Measurements from ENCODE around the gene ATP5PD.

Gene ATP5PD

GRCh38 chr17:75051941-75052340 lies 5.2 kb upstream of the ATP5PD start:
- no peak overlapping the region for H4K91ac ChIP-seq (ENCODE audit: low read depth, low read length)
- H3K27ac ChIP-seq (ENCODE audit: low read depth, low read length): no peak overlapping the region
- H2BK12ac ChIP-seq (ENCODE audit: low read length): no peak overlapping the region
- H4K8ac ChIP-seq (ENCODE audit: low read depth, low read length): no peak overlapping the region
- H3K4me3 ChIP-seq (ENCODE audit: low read depth, low read length): no peak overlapping the region
- no peak overlapping the region for H2BK5ac ChIP-seq (ENCODE audit: low read depth, low read length, poor library complexity)
- no peak overlapping the region for H3K4ac ChIP-seq (ENCODE audit: low read depth, low read length)
- no peak overlapping the region for H2BK120ac ChIP-seq (ENCODE audit: insufficient read depth, low read length, poor library complexity)
- no peak overlapping the region for H3K18ac ChIP-seq (ENCODE audit: low read length)
- no peak overlapping the region for H2AK5ac ChIP-seq (ENCODE audit: low read length)
- peaks cover 4% of the 10 kb centered on the region for H3K79me1 ChIP-seq (ENCODE audit: low read length)
- peaks cover 27 to 29% of the 10 kb centered on the region in 2 experiments for H3K36me3 ChIP-seq (ENCODE audit: control insufficient read depth in 1 of 2, insufficient read depth in 2 of 2, low read length in 2 of 2)
- peaks cover 0 to 5% of the 10 kb centered on the region in 2 experiments for H3K4me1 ChIP-seq (ENCODE audit: control insufficient read depth in 1 of 2, insufficient read depth in 2 of 2, low read length in 2 of 2)
- no peaks in the 10 kb centered on the region for H3K27me3 ChIP-seq (ENCODE audit: insufficient read depth, low read length)
- no peak overlapping the region for H2AFZ ChIP-seq (ENCODE audit: insufficient read depth, low read length, poor library complexity)
- no peak overlapping the region for H3K14ac ChIP-seq (ENCODE audit: low read length)
- DNase-seq: no peak
- no peak overlapping the region for H3K4me2 ChIP-seq (ENCODE audit: low read length)
- H3K9me3 ChIP-seq (ENCODE audit: insufficient read depth, low read depth, low read length): peaks cover 4% of the 10 kb centered on the region
- no peak overlapping the region for H3K9ac ChIP-seq (ENCODE audit: low read length)
- peaks cover 7% of the 10 kb centered on the region for H3K79me2 ChIP-seq (ENCODE audit: control insufficient read depth, insufficient read depth, low read length, poor library complexity)
- H4K12ac ChIP-seq (ENCODE audit: low read depth, low read length): no peak overlapping the region
- no CpG with 5 or more reads among the region's 2 CpGs for WGBS (ENCODE audit: extremely low coverage, insufficient coverage, insufficient read length)
- H3K23ac ChIP-seq (ENCODE audit: low read length): no peak overlapping the region

GRCh38 chr17:75049706-75050105 lies 2.9 kb upstream of the ATP5PD start:
- no peak overlapping the region for H3K4me3 ChIP-seq (ENCODE audit: low read depth, low read length)
- peaks cover 8% of the 10 kb centered on the region for H3K79me1 ChIP-seq (ENCODE audit: low read length)
- no peak overlapping the region for H3K18ac ChIP-seq (ENCODE audit: low read length)
- no peak overlapping the region for H2AFZ ChIP-seq (ENCODE audit: insufficient read depth, low read length, poor library complexity)
- H3K4ac ChIP-seq (ENCODE audit: low read depth, low read length): no peak overlapping the region
- peaks cover 2 to 7% of the 10 kb centered on the region in 2 experiments for H3K4me1 ChIP-seq (ENCODE audit: control insufficient read depth in 1 of 2, insufficient read depth in 2 of 2, low read length in 2 of 2)
- H3K36me3 ChIP-seq (ENCODE audit: control insufficient read depth in 1 of 2, insufficient read depth in 2 of 2, low read length in 2 of 2): peaks cover 18 to 25% of the 10 kb centered on the region in 2 experiments
- no peak overlapping the region for H2BK5ac ChIP-seq (ENCODE audit: low read depth, low read length, poor library complexity)
- no peak overlapping the region for H4K12ac ChIP-seq (ENCODE audit: low read depth, low read length)
- no peak overlapping the region for H2BK120ac ChIP-seq (ENCODE audit: insufficient read depth, low read length, poor library complexity)
- no peak overlapping the region for H3K23ac ChIP-seq (ENCODE audit: low read length)
- no peak overlapping the region for H3K27ac ChIP-seq (ENCODE audit: low read depth, low read length)
- H2BK12ac ChIP-seq (ENCODE audit: low read length): no peak overlapping the region
- no peak overlapping the region for H4K8ac ChIP-seq (ENCODE audit: low read depth, low read length)
- H3K14ac ChIP-seq (ENCODE audit: low read length): no peak overlapping the region
- no peak overlapping the region for H3K4me2 ChIP-seq (ENCODE audit: low read length)
- H4K91ac ChIP-seq (ENCODE audit: low read depth, low read length): no peak overlapping the region
- no peak overlapping the region for H2AK5ac ChIP-seq (ENCODE audit: low read length)
- H3K79me2 ChIP-seq (ENCODE audit: control insufficient read depth, insufficient read depth, low read length, poor library complexity): peaks cover 12% of the 10 kb centered on the region
- H3K9ac ChIP-seq (ENCODE audit: low read length): no peak overlapping the region
- DNase-seq: no peak
- no peaks in the 10 kb centered on the region for H3K27me3 ChIP-seq (ENCODE audit: insufficient read depth, low read length)
- peaks cover 4% of the 10 kb centered on the region for H3K9me3 ChIP-seq (ENCODE audit: insufficient read depth, low read depth, low read length)

GRCh38 chr17:75049057-75049456 lies 2.3 kb upstream of the ATP5PD start:
- Histone ChIP-seq H4K12ac (ENCODE audit: low read depth, low read length) (no peak overlapping the region), H2AK5ac (ENCODE audit: low read length) (no peak overlapping the region), H4K8ac (ENCODE audit: low read depth, low read length) (no peak overlapping the region), H3K27ac (ENCODE audit: low read depth, low read length) (no peak overlapping the region), H3K4me1 (ENCODE audit: control insufficient read depth in 1 of 2, insufficient read depth in 2 of 2, low read length in 2 of 2) (peaks cover 2 to 7% of the 10 kb centered on the region in 2 experiments), H3K4me2 (ENCODE audit: low read length) (no peak overlapping the region), H3K4me3 (ENCODE audit: low read depth, low read length) (no peak overlapping the region), H2BK12ac (ENCODE audit: low read length) (no peak overlapping the region), H3K18ac (ENCODE audit: low read length) (no peak overlapping the region), H2AFZ (ENCODE audit: insufficient read depth, low read length, poor library complexity) (no peak overlapping the region), H3K14ac (ENCODE audit: low read length) (no peak overlapping the region), H2BK120ac (ENCODE audit: insufficient read depth, low read length, poor library complexity) (no peak overlapping the region), H3K79me2 (ENCODE audit: control insufficient read depth, insufficient read depth, low read length, poor library complexity) (peaks cover 12% of the 10 kb centered on the region), H3K79me1 (ENCODE audit: low read length) (peaks cover 8% of the 10 kb centered on the region), H3K4ac (ENCODE audit: low read depth, low read length) (no peak overlapping the region), H4K91ac (ENCODE audit: low read depth, low read length) (no peak overlapping the region), H2BK5ac (ENCODE audit: low read depth, low read length, poor library complexity) (no peak overlapping the region), H3K9me3 (ENCODE audit: insufficient read depth, low read depth, low read length) (peaks cover 3% of the 10 kb centered on the region), H3K9ac (ENCODE audit: low read length) (no peak overlapping the region), H3K36me3 (ENCODE audit: control insufficient read depth in 1 of 2, insufficient read depth in 2 of 2, low read length in 2 of 2) (peaks cover 15 to 21% of the 10 kb centered on the region in 2 experiments), H3K23ac (ENCODE audit: low read length) (no peak overlapping the region), H3K27me3 (ENCODE audit: insufficient read depth, low read length) (no peaks in the 10 kb centered on the region)
- DNase-seq: no peak
- no CpG with 5 or more reads among the region's 5 CpGs for WGBS (ENCODE audit: extremely low coverage, insufficient coverage, insufficient read length)

GRCh38 chr17:75048249-75048878 lies 1.6 kb upstream of the ATP5PD start:
- H2BK12ac ChIP-seq (ENCODE audit: low read length): no peak overlapping the region
- H3K4me2 ChIP-seq (ENCODE audit: low read length): peak overlapping the region; percentile 75
- no peak overlapping the region for H4K12ac ChIP-seq (ENCODE audit: low read depth, low read length)
- no peak overlapping the region for H3K14ac ChIP-seq (ENCODE audit: low read length)
- H3K4ac ChIP-seq (ENCODE audit: low read depth, low read length): no peak overlapping the region
- H2BK5ac ChIP-seq (ENCODE audit: low read depth, low read length, poor library complexity): no peak overlapping the region
- DNase-seq: no peak
- no peak overlapping the region for H4K8ac ChIP-seq (ENCODE audit: low read depth, low read length)
- no peak overlapping the region for H2AK5ac ChIP-seq (ENCODE audit: low read length)
- peaks cover 8% of the 10 kb centered on the region for H3K79me1 ChIP-seq (ENCODE audit: low read length)
- H3K18ac ChIP-seq (ENCODE audit: low read length): no peak overlapping the region
- peaks cover 2 to 7% of the 10 kb centered on the region in 2 experiments for H3K4me1 ChIP-seq (ENCODE audit: control insufficient read depth in 1 of 2, insufficient read depth in 2 of 2, low read length in 2 of 2)
- H3K27me3 ChIP-seq (ENCODE audit: insufficient read depth, low read length): no peaks in the 10 kb centered on the region
- no peak overlapping the region for H2BK120ac ChIP-seq (ENCODE audit: insufficient read depth, low read length, poor library complexity)
- H3K4me3 ChIP-seq (ENCODE audit: low read depth, low read length): no peak overlapping the region
- H3K27ac ChIP-seq (ENCODE audit: low read depth, low read length): no peak overlapping the region
- no peaks in the 10 kb centered on the region for H3K9me3 ChIP-seq (ENCODE audit: insufficient read depth, low read depth, low read length)
- H4K91ac ChIP-seq (ENCODE audit: low read depth, low read length): no peak overlapping the region
- no peak overlapping the region for H2AFZ ChIP-seq (ENCODE audit: insufficient read depth, low read length, poor library complexity)
- H3K79me2 ChIP-seq (ENCODE audit: control insufficient read depth, insufficient read depth, low read length, poor library complexity): peaks cover 12% of the 10 kb centered on the region
- no CpG with 5 or more reads among the region's 5 CpGs for WGBS (ENCODE audit: extremely low coverage, insufficient coverage, insufficient read length)
- H3K9ac ChIP-seq (ENCODE audit: low read length): no peak overlapping the region
- H3K36me3 ChIP-seq (ENCODE audit: control insufficient read depth in 1 of 2, insufficient read depth in 2 of 2, low read length in 2 of 2): peaks cover 12 to 15% of the 10 kb centered on the region in 2 experiments
- peak overlapping the region; percentile 11 for H3K23ac ChIP-seq (ENCODE audit: low read length)
